DND-41 (cell line): ENCODE results near the gene GSTM5.
"Not testable (repeated sequence)": the region's sequence is repeated elsewhere in the genome, so short reads cannot be mapped to it uniquely, and the experiment has no call there.

Experiments
- ATAC-seq: fragments of 200-7000 bp; cut with Tn5 transposase; 3 replicates; pipeline ENCODE4 v1.9.1; 2021; ENCODE audit warnings: low read depth; ENCODE audit not compliant: insufficient read depth
- DNase-seq: peaks from one replicate; pipeline ENCODE4 v3.0.0-alpha.2; 2020
- H2AFZ ChIP-seq: 2 replicates; pipeline ENCODE4 v1.6.0; 2012; ENCODE audit warnings: low read depth, low read length
- H3K27ac ChIP-seq: 2 replicates; pipeline ENCODE4 v1.5.1; 2012; ENCODE audit warnings: low read length, inconsistent platforms
- H3K27me3 ChIP-seq: fragments of 200-600 bp; sonication (generic); 2 replicates; pipeline ENCODE4 v1.6.0; 2012; ENCODE audit warnings: low read length, mild to moderate bottlenecking, inconsistent platforms; ENCODE audit not compliant: insufficient read depth, poor library complexity
- H3K36me3 ChIP-seq: 2 replicates; pipeline ENCODE4 v1.5.1; 2012; ENCODE audit warnings: low read length, inconsistent platforms; ENCODE audit not compliant: insufficient read depth
- H3K4me1 ChIP-seq: 2 replicates; pipeline ENCODE4 v1.5.1; 2012; ENCODE audit warnings: mild to moderate bottlenecking, low read length; ENCODE audit not compliant: insufficient read depth
- H3K4me2 ChIP-seq: 2 replicates; pipeline ENCODE4 v1.6.0; 2012; ENCODE audit warnings: mild to moderate bottlenecking, moderate library complexity, low read length, inconsistent platforms; ENCODE audit not compliant: insufficient read depth
- H3K4me3 ChIP-seq, 2 experiments: fragments of 200-600 bp in 1 of 2; shearing (Covaris generic) in 1 of 2; 2 replicates each; pipeline ENCODE4 v1.5.1; 2012 to 2016; ENCODE audit warnings: inconsistent platforms in 2 of 2, low read length in 2 of 2, mild to moderate bottlenecking in 2 of 2, low read depth in 1 of 2, moderate library complexity in 1 of 2
- H3K79me2 ChIP-seq: 2 replicates; pipeline ENCODE4 v1.6.0; 2012; ENCODE audit warnings: low read length, inconsistent platforms; ENCODE audit not compliant: insufficient read depth
- H3K9ac ChIP-seq: 2 replicates; pipeline ENCODE4 v1.6.0; 2012; ENCODE audit warnings: low read depth, mild to moderate bottlenecking, inconsistent platforms, low read length, moderate library complexity
- H3K9me3 ChIP-seq: 2 replicates; pipeline ENCODE4 v1.5.1; 2012; ENCODE audit warnings: low read length, moderate library complexity, mild to moderate bottlenecking, inconsistent platforms; ENCODE audit not compliant: insufficient read depth, severe bottlenecking
- H4K20me1 ChIP-seq: 2 replicates; pipeline ENCODE4 v1.6.0; 2012; ENCODE audit warnings: low read length; ENCODE audit not compliant: insufficient read depth
- CTCF ChIP-seq: IDR thresholded peaks from 2 replicates; pipeline ENCODE4 v1.5.1; 2012; ENCODE audit warnings: borderline replicate concordance, low read length, moderate library complexity, mild to moderate bottlenecking; ENCODE audit not compliant: poor library complexity, severe bottlenecking; ENCODE audit errors: extremely low read depth
- EZH2 ChIP-seq: IDR thresholded peaks from 3 replicates; pipeline ENCODE4 v1.6.1; 2012; ENCODE audit warnings: borderline replicate concordance, low read depth, mild to moderate bottlenecking, moderate library complexity, low read length, inconsistent platforms; ENCODE audit not compliant: severe bottlenecking

The GSTM5 gene

GRCh38 chr1:109677459-109677858 lies 34.6 kb upstream of the GSTM5 start:
- Histone ChIP-seq H3K4me2 (no peak overlapping the region), H3K79me2 (no peaks in the 10 kb centered on the region), H3K4me1 (no peaks in the 10 kb centered on the region), H3K9ac (no peak overlapping the region), H3K9me3 (no peaks in the 10 kb centered on the region), H4K20me1 (no peaks in the 10 kb centered on the region), H3K36me3 (no peaks in the 10 kb centered on the region), H3K27me3 (no peaks in the 10 kb centered on the region), H2AFZ (no peak overlapping the region), H3K27ac (no peak overlapping the region), H3K4me3 (no peak overlapping the region)
- DNase-seq: no peak
- no peak for ATAC-seq
- TF ChIP-seq EZH2: no peak
- no peak for TF ChIP-seq CTCF

- not testable (repeated sequence) for H2AFZ ChIP-seq, H3K36me3 ChIP-seq, DNase-seq, H3K79me2 ChIP-seq, H3K27me3 ChIP-seq, H3K4me3 ChIP-seq, ATAC-seq, H3K27ac ChIP-seq, H3K9me3 ChIP-seq, H4K20me1 ChIP-seq, H3K4me1 ChIP-seq, H3K4me2 ChIP-seq, H3K9ac ChIP-seq
These were observed 33.4 kb upstream of the GSTM5 start for GRCh38 chr1:109678637-109679036.

- ATAC-seq, DNase-seq, H3K27me3 ChIP-seq, H3K4me2 ChIP-seq, H3K9ac ChIP-seq, H3K36me3 ChIP-seq, H3K4me3 ChIP-seq, H3K4me1 ChIP-seq, H4K20me1 ChIP-seq, H2AFZ ChIP-seq, H3K79me2 ChIP-seq, H3K27ac ChIP-seq, H3K9me3 ChIP-seq: not testable (repeated sequence)
These were observed 27.3 kb upstream of the GSTM5 start for GRCh38 chr1:109684777-109685176.

GRCh38 chr1:109685399-109685798 lies 26.7 kb upstream of the GSTM5 start:
- not testable (repeated sequence) for H2AFZ ChIP-seq, H4K20me1 ChIP-seq, H3K4me3 ChIP-seq, DNase-seq, H3K9ac ChIP-seq, H3K4me2 ChIP-seq, H3K36me3 ChIP-seq, H3K27me3 ChIP-seq, H3K4me1 ChIP-seq, H3K27ac ChIP-seq, ATAC-seq, H3K79me2 ChIP-seq, H3K9me3 ChIP-seq

GRCh38 chr1:109685890-109686289 lies 26.2 kb upstream of the GSTM5 start:
- not testable (repeated sequence) for H3K27ac ChIP-seq, H3K9me3 ChIP-seq, ATAC-seq, H3K27me3 ChIP-seq, H3K79me2 ChIP-seq, DNase-seq, H2AFZ ChIP-seq, H3K9ac ChIP-seq, H4K20me1 ChIP-seq, H3K4me2 ChIP-seq, H3K36me3 ChIP-seq, H3K4me1 ChIP-seq, H3K4me3 ChIP-seq

GRCh38 chr1:109687109-109687508 lies 24.9 kb upstream of the GSTM5 start:
- not testable (repeated sequence) for H3K27me3 ChIP-seq, H3K27ac ChIP-seq, H3K9ac ChIP-seq, H3K4me3 ChIP-seq, ATAC-seq, H3K9me3 ChIP-seq, H2AFZ ChIP-seq, H3K36me3 ChIP-seq, H3K79me2 ChIP-seq, H4K20me1 ChIP-seq, H3K4me2 ChIP-seq, DNase-seq, H3K4me1 ChIP-seq
